ENCODE measurements around the gene GRHL1. TPM values are rescaled to one million over a fixed set of nuclear protein-coding genes. Genes with fewer than 3 reads are reported as not detected.
"Not testable (repeated sequence)": the region's sequence is repeated elsewhere in the genome, so short reads cannot be mapped to it uniquely, and the experiment has no call there.

Gene GRHL1
- total RNA-seq, 1 experiment from 2014 or later = 2.5 TPM

DNA sequence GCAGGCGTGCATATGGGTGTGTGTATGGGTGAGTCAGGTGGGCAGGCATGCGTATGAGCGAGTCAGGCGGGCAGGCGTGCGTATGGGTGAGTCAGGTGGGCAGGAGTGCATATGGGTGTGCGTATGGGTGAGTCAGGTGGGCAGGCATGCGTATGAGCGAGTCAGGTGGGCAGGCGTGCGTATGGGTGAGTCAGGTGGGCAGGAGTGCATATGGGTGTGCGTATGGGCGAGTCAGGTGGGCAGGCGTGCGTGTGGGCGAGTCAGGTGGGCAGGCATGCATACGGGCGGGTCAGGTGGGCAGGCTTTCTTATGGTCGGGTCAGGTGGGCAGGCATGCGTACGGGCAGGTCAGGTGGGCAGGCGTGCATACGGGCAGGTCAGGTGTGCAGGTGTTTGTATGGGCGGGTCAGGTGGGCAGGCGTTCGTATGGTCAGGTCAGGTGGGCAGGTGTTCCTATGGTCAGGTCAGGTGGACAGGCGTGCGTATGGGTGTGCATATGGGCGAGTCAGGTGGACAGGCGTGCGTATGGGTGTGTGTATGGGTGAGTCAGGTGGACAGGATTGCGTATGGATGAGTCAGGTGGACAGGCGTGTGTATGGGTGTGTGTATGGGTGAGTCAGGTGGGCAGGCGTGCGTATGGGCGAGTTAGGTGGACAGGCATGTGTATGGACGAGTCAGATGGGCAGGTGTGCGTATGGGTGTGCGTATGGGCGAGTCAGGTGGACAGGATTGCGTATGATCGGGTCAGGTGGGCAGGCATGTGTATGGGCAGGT, 63.1 kb downstream of the GRHL1 start:
- Histone ChIP-seq H4K20me1 (ENCODE audit: control insufficient read depth, insufficient read depth, insufficient read length) (no peaks in the 10 kb centered on the region), H2AFZ (ENCODE audit: low read length) (no peak overlapping the region), H3K27ac (ENCODE audit: insufficient read length, low read depth, low read length) (no peak overlapping the region), H3K18ac (ENCODE audit: insufficient read length, low read depth, low read length) (no peak overlapping the region), H3K14ac (ENCODE audit: insufficient read depth, low read length) (no peak overlapping the region), H2BK15ac (ENCODE audit: low read depth, low read length) (no peak overlapping the region), H3K79me1 (ENCODE audit: insufficient read depth, low read depth, low read length, poor library complexity, severe bottlenecking) (no peaks in the 10 kb centered on the region), H4K5ac (ENCODE audit: insufficient read length, low read depth, low read length) (no peak overlapping the region), H3K56ac (ENCODE audit: insufficient read length, low read depth, low read length) (no peak overlapping the region), H3K9ac (ENCODE audit: extremely low read depth, insufficient read length, low read length) (no peak overlapping the region), H3K79me2 (ENCODE audit: insufficient read depth, low read length) (no peaks in the 10 kb centered on the region), H3K4me2 (ENCODE audit: insufficient read depth, insufficient read length, low read length) (no peak overlapping the region), H3K4ac (ENCODE audit: low read depth, low read length) (no peak overlapping the region), H3K4me1 (ENCODE audit: insufficient read depth, low read length) (no peaks in the 10 kb centered on the region), H2BK5ac (ENCODE audit: insufficient read length, low read length) (no peak overlapping the region), H4K8ac (replicated peaks; ENCODE audit: insufficient read length, low read depth, low read length) (no peak overlapping the region), H2BK12ac (ENCODE audit: insufficient read length, low read depth, low read length) (no peak overlapping the region), H3K9me3 (ENCODE audit: control insufficient read depth, low read depth, low read length) (no peaks in the 10 kb centered on the region), H3T11ph (ENCODE audit: low read length) (no peak overlapping the region), H3K23ac (ENCODE audit: insufficient read length, low read depth, low read length) (no peak overlapping the region), H4K91ac (ENCODE audit: insufficient read length, low read depth, low read length) (no peak overlapping the region), H3K27me3 (ENCODE audit: insufficient read depth, low read length) (no peaks in the 10 kb centered on the region), H2AK5ac (ENCODE audit: insufficient read length, low read length) (no peak overlapping the region), H2BK120ac (ENCODE audit: low read depth, low read length, poor library complexity, severe bottlenecking) (no peak overlapping the region), H3K23me2 (ENCODE audit: insufficient read length, low read depth, low read length, poor library complexity, severe bottlenecking) (no peaks in the 10 kb centered on the region), H2BK20ac (ENCODE audit: low read depth, low read length, poor library complexity, severe bottlenecking) (no peak overlapping the region)
- no CpG with 5 or more reads among the region's 42 CpGs for WGBS (ENCODE audit: extremely low coverage, insufficient read length, low lambda C conversion rate)
- Mint-ChIP-seq H3K27ac (no peak overlapping the region), H3K4me1 (no peaks in the 10 kb centered on the region), H3K4me3 (no peak overlapping the region), H3K27me3 (ENCODE audit: low read depth) (peaks cover 11% of the 10 kb centered on the region), H3K36me3 (ENCODE audit: insufficient read depth in 1 of 3, low read depth in 3 of 3) (no peaks in the 10 kb centered on the region; a peak in 1 of 7 replicates), H3K9me3 (no peaks in the 10 kb centered on the region)
- DNase-seq = no peak
- TF ChIP-seq, protein P1, sequence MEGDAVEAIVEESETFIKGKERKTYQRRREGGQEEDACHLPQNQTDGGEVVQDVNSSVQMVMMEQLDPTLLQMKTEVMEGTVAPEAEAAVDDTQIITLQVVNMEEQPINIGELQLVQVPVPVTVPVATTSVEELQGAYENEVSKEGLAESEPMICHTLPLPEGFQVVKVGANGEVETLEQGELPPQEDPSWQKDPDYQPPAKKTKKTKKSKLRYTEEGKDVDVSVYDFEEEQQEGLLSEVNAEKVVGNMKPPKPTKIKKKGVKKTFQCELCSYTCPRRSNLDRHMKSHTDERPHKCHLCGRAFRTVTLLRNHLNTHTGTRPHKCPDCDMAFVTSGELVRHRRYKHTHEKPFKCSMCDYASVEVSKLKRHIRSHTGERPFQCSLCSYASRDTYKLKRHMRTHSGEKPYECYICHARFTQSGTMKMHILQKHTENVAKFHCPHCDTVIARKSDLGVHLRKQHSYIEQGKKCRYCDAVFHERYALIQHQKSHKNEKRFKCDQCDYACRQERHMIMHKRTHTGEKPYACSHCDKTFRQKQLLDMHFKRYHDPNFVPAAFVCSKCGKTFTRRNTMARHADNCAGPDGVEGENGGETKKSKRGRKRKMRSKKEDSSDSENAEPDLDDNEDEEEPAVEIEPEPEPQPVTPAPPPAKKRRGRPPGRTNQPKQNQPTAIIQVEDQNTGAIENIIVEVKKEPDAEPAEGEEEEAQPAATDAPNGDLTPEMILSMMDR (conservative IDR thresholded peaks at IDR 0.05) = no peak

DNA sequence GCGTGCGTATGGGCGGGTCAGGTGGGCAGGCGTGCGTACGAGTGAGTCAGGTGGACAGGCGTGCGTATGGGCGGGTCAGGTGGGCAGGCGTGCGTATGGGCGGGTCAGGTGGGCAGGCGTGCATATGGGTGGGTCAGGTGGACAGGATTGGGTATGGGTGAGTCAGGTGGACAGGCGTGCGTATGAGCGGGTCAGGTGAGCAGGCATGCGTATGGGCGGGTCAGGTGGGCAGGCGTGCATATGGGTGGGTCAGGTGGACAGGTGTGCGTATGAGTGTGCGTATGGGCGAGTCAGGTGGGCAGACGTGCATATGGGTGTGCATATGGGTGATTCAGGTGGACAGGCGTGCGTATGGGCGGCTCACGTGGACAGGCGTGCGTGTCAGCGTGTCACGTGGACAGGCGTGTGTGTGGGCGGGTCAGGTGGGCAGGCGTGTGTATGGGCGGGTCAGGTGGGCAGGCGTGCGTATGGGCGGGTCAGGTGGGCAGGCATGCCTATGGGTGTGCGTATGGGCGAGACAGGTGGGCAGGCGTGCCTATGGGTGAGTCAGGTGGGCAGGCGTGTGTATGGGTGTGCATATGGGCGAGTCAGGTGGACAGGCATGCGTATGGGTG, 64.0 kb downstream of the GRHL1 start:
- not testable (repeated sequence) for DNase-seq; H3K14ac ChIP-seq (ENCODE audit: insufficient read depth, low read length); H3K56ac ChIP-seq (ENCODE audit: insufficient read length, low read depth, low read length); H3K27me3 ChIP-seq (ENCODE audit: insufficient read depth, low read length); H2BK5ac ChIP-seq (ENCODE audit: insufficient read length, low read length); H3K79me2 ChIP-seq (ENCODE audit: insufficient read depth, low read length); H3K9ac ChIP-seq (ENCODE audit: extremely low read depth, insufficient read length, low read length); H4K91ac ChIP-seq (ENCODE audit: insufficient read length, low read depth, low read length); H4K8ac ChIP-seq (replicated peaks; ENCODE audit: insufficient read length, low read depth, low read length); H3K9me3 ChIP-seq (ENCODE audit: control insufficient read depth, low read depth, low read length); H3K4me2 ChIP-seq (ENCODE audit: insufficient read depth, insufficient read length, low read length); H2BK120ac ChIP-seq (ENCODE audit: low read depth, low read length, poor library complexity, severe bottlenecking); H3K27ac ChIP-seq (ENCODE audit: insufficient read length, low read depth, low read length); H3K23ac ChIP-seq (ENCODE audit: insufficient read length, low read depth, low read length); H3K18ac ChIP-seq (ENCODE audit: insufficient read length, low read depth, low read length); H2AFZ ChIP-seq (ENCODE audit: low read length); H2AK5ac ChIP-seq (ENCODE audit: insufficient read length, low read length); H3K23me2 ChIP-seq (ENCODE audit: insufficient read length, low read depth, low read length, poor library complexity, severe bottlenecking); H4K20me1 ChIP-seq (ENCODE audit: control insufficient read depth, insufficient read depth, insufficient read length); H3K4me1 ChIP-seq (ENCODE audit: insufficient read depth, low read length); H2BK12ac ChIP-seq (ENCODE audit: insufficient read length, low read depth, low read length); H3K79me1 ChIP-seq (ENCODE audit: insufficient read depth, low read depth, low read length, poor library complexity, severe bottlenecking); H3K9me3 Mint-ChIP-seq; H3K4me1 Mint-ChIP-seq; H2BK15ac ChIP-seq (ENCODE audit: low read depth, low read length); H3K36me3 Mint-ChIP-seq (ENCODE audit: insufficient read depth in 1 of 3, low read depth in 3 of 3); H3T11ph ChIP-seq (ENCODE audit: low read length); H4K5ac ChIP-seq (ENCODE audit: insufficient read length, low read depth, low read length); H3K27ac Mint-ChIP-seq; H2BK20ac ChIP-seq (ENCODE audit: low read depth, low read length, poor library complexity, severe bottlenecking); H3K4me3 Mint-ChIP-seq; H3K4ac ChIP-seq (ENCODE audit: low read depth, low read length)
- WGBS (ENCODE audit: extremely low coverage, insufficient read length, low lambda C conversion rate) = no CpG with 5 or more reads among the region's 44 CpGs
- H3K27me3 Mint-ChIP-seq (ENCODE audit: low read depth) = peaks cover 13% of the 10 kb centered on the region
